ENCODE results near the gene SPIN1. TPM values are rescaled to one million over a fixed set of nuclear protein-coding genes. Genes with fewer than 3 reads are reported as not detected.

SPIN1 gene
- total RNA-seq, 1 experiment from 2014 or later = 80.9 TPM

- H3K27me3 Mint-ChIP-seq (ENCODE audit: insufficient read depth, unreplicated experiment) = no peaks in the 10 kb centered on the region
- TF ChIP-seq CTCF (IDR thresholded peaks at IDR 0.05; ENCODE audit: unreplicated experiment) = no peak
- peak overlapping the region; percentile 99 for H3K4me3 Mint-ChIP-seq (ENCODE audit: unreplicated experiment)
- DNase-seq (ENCODE audit: unreplicated experiment) = peak; percentile 69
- peaks cover 26% of the 10 kb centered on the region for H3K4me1 Mint-ChIP-seq (ENCODE audit: insufficient read depth, unreplicated experiment)
- intact Hi-C loops (cut with micrococcal nuclease) = loop anchor here (1.0 to 5.0 kb wide), 5 partner anchors 146 to 414 kb away; partner anchors contain the start of genes CDK20 and NXNL2
- H3K27ac Mint-ChIP-seq (ENCODE audit: low read depth, unreplicated experiment) = peak overlapping the region; percentile 51
- H3K9me3 Mint-ChIP-seq (ENCODE audit: unreplicated experiment) = no peaks in the 10 kb centered on the region
- ChIA-PET POLR2A (interaction anchor here (1.2 to 2.3 kb wide), 3 partner anchors 14 to 313 kb away, joined by 4 to 9 read pairs (median 7); no protein-coding TSS in a partner anchor), CTCF (no interaction called here)
- H3K36me3 Mint-ChIP-seq (ENCODE audit: insufficient read depth, unreplicated experiment) = peaks cover 19% of the 10 kb centered on the region
- no TSS peak for BruUV-seq (replicated peaks)
Measured at GRCh38 chr9:88388886-88389605, 802 bp downstream of the SPIN1 start.

- no TSS peak for BruUV-seq (replicated peaks)
- POLR2A ChIA-PET = interaction anchor here (1.8 to 2.3 kb wide), 3 partner anchors 13 to 314 kb away, joined by 5 to 9 read pairs (median 7); no protein-coding TSS in a partner anchor
- Mint-ChIP-seq H3K4me3 (ENCODE audit: unreplicated experiment) (peak overlapping the region; percentile 99), H3K27ac (ENCODE audit: low read depth, unreplicated experiment) (no peak overlapping the region), H3K9me3 (ENCODE audit: unreplicated experiment) (no peaks in the 10 kb centered on the region), H3K36me3 (ENCODE audit: insufficient read depth, unreplicated experiment) (peaks cover 25% of the 10 kb centered on the region), H3K27me3 (ENCODE audit: insufficient read depth, unreplicated experiment) (no peaks in the 10 kb centered on the region), H3K4me1 (ENCODE audit: insufficient read depth, unreplicated experiment) (peaks cover 26% of the 10 kb centered on the region)
- intact Hi-C loops (cut with micrococcal nuclease) = no loop called here
- DNase-seq (ENCODE audit: unreplicated experiment) = no peak
- CTCF ChIA-PET = interaction anchor here (0.6 to 0.9 kb wide), 4 partner anchors 12 to 788 kb away, joined by 3 to 4 read pairs (median 3); no protein-coding TSS in a partner anchor
- TF ChIP-seq CTCF (IDR thresholded peaks at IDR 0.05; ENCODE audit: unreplicated experiment) = no peak
Measured at GRCh38 chr9:88390371-88390990, 2.2 kb downstream of the SPIN1 start.

GRCh38 chr9:88391236-88391635 lies 3.0 kb downstream of the SPIN1 start:
- peaks cover 26% of the 10 kb centered on the region for H3K4me1 Mint-ChIP-seq (ENCODE audit: insufficient read depth, unreplicated experiment)
- no peak for DNase-seq (ENCODE audit: unreplicated experiment)
- ChIA-PET POLR2A (interaction anchor here (1.8 to 2.3 kb wide), 3 partner anchors 12 to 315 kb away, joined by 5 to 9 read pairs (median 7); no protein-coding TSS in a partner anchor), CTCF (interaction anchor here (0.5 to 0.6 kb wide), 3 partner anchors 11 to 136 kb away, joined by 3 to 4 read pairs (median 4); no protein-coding TSS in a partner anchor)
- BruUV-seq (replicated peaks) = no TSS peak
- no peaks in the 10 kb centered on the region for H3K9me3 Mint-ChIP-seq (ENCODE audit: unreplicated experiment)
- intact Hi-C loops (cut with micrococcal nuclease) = no loop called here
- H3K36me3 Mint-ChIP-seq (ENCODE audit: insufficient read depth, unreplicated experiment) = peaks cover 24% of the 10 kb centered on the region
- H3K4me3 Mint-ChIP-seq (ENCODE audit: unreplicated experiment) = peak overlapping the region; percentile 21
- TF ChIP-seq CTCF (IDR thresholded peaks at IDR 0.05; ENCODE audit: unreplicated experiment) = no peak
- no peak overlapping the region for H3K27ac Mint-ChIP-seq (ENCODE audit: low read depth, unreplicated experiment)
- H3K27me3 Mint-ChIP-seq (ENCODE audit: insufficient read depth, unreplicated experiment) = no peaks in the 10 kb centered on the region

- no TSS peak for BruUV-seq (replicated peaks)
- peaks cover 30% of the 10 kb centered on the region for H3K4me1 Mint-ChIP-seq (ENCODE audit: insufficient read depth, unreplicated experiment)
- CTCF ChIA-PET = interaction anchor here (0.5 to 0.9 kb wide), 3 partner anchors 8 to 432 kb away, joined by 3 read pairs; no protein-coding TSS in a partner anchor
- intact Hi-C loops (cut with micrococcal nuclease) = no loop called here
- TF ChIP-seq CTCF (IDR thresholded peaks at IDR 0.05; ENCODE audit: unreplicated experiment) = no peak
- H3K36me3 Mint-ChIP-seq (ENCODE audit: insufficient read depth, unreplicated experiment) = peaks cover 20% of the 10 kb centered on the region
- no peak for DNase-seq (ENCODE audit: unreplicated experiment)
- POLR2A ChIA-PET = no interaction called here
- no peaks in the 10 kb centered on the region for H3K9me3 Mint-ChIP-seq (ENCODE audit: unreplicated experiment)
- H3K27me3 Mint-ChIP-seq (ENCODE audit: insufficient read depth, unreplicated experiment) = no peaks in the 10 kb centered on the region
- no peak overlapping the region for H3K27ac Mint-ChIP-seq (ENCODE audit: low read depth, unreplicated experiment)
- H3K4me3 Mint-ChIP-seq (ENCODE audit: unreplicated experiment) = no peak overlapping the region
Measured at GRCh38 chr9:88391921-88392320, 3.7 kb downstream of the SPIN1 start.
